GM19023 (cell line): ENCODE measurements around the gene CACNA1C.

Experiments used
- ATAC-seq: cut with Tn5 transposase; IDR thresholded peaks from one replicate; pipeline ENCODE4 v1.9.1; 2021; ENCODE audit warnings: mild to moderate bottlenecking, moderate library complexity; ENCODE audit not compliant: unreplicated experiment

Gene CACNA1C

GRCh38 chr12:2354151-2354991 is 301.6 kb downstream of the CACNA1C start:
- ATAC-seq = no peak

DNA sequence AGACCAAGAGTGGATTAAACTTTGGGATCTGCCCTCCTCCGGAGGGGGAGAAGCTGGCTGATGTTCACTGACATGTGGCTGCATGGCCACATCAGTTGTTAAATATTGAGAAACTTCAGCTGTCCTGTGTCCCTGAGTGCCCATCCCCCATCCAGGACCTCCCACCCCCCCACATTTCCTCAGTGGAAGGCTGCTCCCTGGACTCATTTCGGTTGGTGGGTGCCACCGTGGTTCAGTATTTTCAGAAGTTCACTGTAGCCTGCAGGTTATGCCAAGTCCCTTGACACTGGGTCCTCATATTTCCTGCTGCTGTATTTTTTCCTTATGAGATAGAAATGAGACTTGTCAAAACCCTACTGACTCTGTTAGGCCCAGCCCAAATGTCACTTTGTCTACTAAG is 302.4 kb downstream of the CACNA1C start:
- ATAC-seq = no peak

DNA sequence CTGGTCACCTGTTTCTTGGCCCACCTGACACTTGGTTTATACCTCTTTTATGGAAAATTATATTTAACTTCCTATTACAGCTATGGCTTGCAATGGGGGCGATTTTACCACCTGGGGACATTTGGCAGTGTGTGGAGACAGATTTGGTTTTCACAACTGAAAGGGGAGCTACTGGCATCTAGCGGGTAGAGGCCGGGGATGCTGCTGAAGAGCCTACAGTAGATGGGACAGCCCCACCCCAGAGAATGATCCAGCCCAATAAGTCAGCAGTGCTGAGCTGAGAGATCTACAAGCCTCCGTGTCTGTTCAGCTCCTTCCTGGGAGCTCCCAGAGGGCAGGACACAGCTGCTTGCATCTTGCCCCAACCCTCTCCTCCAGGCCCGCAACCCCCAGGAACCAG is 302.8 kb downstream of the CACNA1C start:
- ATAC-seq = no peak

GRCh38 chr12:2356601-2357125 is 303.9 kb downstream of the CACNA1C start:
- ATAC-seq = no peak

DNA sequence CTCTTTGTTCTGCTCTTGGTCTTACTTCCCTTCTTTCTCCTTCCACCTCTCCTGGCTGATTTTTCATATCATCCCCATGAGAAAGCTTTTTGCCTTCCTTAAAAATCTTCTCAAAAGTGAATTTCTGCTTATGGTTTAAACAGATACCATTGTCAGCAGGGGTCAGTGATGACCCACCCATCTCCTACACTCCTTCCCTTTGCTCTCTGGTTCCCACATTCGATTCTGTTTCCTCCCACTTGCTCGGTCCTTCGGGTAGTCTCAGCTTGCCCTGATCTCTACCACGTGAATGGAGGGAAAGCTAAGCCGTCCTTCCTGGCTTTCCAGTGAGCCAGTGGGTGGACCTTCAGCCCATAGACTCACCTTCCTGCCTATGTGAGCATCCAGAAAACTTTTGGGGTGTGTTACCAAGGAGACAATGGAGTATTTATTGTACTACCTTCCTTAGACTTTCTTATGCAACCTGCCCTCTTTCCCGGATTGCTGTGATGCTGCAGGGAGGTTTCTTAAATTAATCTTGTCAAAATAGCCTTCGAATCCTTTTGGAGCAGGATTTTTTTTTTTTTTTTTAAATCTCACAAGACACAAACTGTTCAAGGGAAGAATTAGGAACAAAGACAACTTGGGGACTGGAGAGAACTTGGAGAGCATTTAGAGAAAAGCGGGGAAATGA is 306.3 kb downstream of the CACNA1C start:
- no peak for ATAC-seq

- no peak for ATAC-seq
Observed at GRCh38 chr12:2359725-2360629, 307.2 kb downstream of the CACNA1C start.

DNA sequence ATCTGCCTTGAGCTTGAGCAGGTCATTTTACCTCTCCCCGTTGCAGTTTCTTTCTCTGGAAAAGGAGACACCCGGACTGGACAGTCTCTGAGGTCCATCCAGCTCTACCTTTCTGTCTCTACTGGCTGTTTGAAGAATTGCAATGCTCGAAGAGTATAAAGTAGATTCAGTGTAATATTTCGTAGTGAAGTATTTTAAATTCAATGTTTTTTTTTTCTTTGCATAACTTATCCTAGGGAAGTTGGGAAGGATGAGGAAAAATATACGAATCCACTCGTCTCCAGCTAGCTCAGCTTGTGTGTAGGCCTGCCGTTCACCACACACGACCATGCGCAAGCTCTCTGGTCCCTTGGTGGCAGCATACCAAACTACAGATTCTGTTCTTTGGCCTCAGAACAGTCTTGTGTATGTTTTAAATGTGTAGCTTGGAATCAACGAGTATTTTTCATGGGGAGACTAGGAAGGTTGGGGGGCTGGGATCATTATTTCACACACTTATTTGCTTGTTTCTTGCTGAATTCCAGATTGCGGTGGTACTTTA is 307.9 kb downstream of the CACNA1C start:
- ATAC-seq = no peak

DNA sequence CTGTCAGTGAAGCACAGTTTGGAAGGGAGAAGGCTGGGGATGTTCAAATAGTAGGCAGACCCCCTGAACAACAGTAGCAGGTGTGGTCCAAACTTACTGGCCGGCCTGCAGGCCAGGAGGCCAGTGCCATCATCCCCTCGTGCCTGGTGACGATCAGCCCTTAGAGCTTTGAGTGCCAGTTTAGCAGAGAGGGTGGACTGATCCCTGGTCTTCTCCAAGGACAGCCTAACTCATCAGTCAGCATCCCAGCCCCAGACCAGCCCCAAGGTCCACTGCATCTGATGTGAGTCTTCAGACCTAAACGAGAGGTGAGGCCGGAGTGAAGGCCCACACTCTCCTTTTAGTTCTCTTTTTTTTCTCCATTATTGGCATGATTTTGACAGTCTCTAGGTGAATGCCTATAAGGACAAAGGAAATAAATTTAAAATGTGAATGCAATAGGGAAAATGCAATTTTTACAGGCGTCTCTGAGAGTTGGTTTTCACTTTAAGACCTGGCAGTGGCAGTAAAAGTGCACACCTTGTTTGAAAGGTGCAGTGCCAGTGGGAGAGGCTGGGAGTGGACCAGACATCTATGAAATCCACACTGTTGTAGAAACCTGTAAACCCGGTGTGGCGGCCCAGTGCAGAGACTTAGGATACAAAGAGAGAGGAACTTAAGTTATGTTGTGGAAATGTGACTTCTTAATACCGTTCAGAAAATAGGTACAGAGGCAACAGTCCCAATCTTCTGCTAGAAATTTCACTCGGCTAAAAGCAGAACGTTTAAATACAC is 311.2 kb downstream of the CACNA1C start:
- ATAC-seq = no peak

GRCh38 chr12:2364631-2365051 is 311.9 kb downstream of the CACNA1C start:
- ATAC-seq = no peak

DNA sequence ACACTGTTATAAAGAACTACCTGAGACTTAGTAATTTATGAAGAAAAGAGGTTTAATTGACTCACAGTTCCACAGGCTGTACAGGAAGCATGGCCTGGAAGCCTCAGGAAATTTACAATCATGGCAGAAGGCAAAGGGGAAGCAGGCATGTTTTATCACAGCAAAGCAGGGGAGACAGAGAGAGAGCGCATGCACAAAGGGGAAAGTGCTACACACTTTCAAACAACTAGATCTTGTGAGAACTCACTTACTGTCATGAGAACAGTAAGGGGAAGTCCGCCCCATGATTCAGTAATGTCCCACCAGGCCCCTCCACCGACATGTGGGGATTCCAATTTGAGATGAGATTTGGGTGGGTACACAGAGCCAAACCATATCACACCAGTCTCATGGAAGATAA is 313.9 kb downstream of the CACNA1C start:
- ATAC-seq = no peak

GRCh38 chr12:2372178-2372577 is 319.4 kb downstream of the CACNA1C start:
- ATAC-seq = no peak

DNA sequence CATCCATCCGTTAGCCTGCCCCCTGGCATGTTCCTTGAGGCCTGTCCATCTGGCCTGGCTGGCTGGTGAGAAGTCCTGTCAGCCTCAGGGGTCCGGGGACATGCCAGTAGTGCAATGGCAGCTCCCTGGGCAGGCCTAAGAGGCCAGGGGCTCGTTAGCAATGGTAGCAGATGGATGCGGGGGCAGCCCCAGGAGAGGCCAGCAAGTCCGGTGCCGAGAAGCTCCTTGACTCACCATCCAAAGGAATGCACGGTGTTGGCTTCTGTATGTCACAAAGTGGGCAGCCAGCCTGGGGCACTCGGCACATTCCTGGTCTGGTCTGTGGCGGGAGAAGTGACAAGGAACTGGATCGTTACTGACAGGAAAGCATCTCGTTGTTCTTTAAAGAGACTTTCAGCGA is 319.9 kb downstream of the CACNA1C start:
- no peak for ATAC-seq

- no peak for ATAC-seq
Observed at GRCh38 chr12:2373307-2373706, 320.5 kb downstream of the CACNA1C start.

DNA sequence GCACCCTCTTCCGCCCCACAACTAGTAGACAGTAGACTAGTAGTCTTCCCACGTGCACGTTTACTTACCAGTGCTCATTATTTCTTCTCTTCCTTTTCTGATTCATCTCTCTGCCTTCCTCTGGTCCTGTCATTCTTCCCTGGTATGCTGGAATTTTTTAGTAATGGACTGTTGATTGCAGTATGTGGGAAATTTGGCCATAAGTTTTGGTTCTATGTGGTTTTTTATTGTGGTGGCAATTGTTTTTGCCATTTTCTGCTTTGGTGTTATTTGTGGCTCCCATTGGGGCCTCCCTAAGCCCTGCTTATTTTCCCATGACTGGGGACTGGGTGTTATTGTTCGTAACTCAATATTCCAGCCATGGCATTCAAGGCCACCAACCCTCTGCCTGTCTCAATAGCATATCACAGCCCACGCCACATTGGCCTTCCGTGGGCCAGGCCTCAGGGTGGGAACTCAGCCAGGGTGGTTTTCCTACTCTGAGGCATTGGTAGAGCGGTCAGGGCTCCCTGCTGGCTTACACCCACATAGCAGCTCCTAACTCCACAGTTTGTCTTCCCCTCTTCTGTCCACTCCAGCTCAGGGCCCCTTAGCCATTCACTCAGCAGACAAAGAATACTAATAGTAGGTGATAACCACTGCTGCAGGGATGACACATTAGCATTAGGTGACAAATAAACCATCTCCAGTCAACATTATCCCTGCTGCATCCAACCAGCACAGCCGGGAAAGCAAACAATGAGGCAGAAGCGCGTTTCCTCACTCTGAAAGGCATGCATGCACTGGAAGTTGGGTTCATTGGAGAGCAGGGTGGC is 321.5 kb downstream of the CACNA1C start:
- no peak for ATAC-seq

DNA sequence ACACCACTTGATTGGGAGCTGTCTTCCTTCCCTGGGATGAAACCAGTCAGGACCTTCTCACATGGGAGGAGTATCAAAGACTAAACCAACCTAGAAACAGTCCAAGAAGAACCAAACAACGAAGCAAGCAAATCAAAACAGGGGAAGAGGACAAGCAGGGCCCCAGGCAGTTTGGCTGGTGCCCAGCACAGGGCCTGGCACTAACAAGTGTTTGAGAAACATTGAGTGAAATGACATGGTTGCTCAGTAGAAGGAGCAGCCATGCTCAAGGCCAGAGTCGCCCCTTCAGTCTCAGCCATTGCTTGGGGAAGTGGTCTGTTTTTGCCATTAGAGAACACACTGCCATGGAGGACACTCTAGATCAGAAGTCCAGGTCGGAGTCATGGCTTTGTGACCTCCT is 323.1 kb downstream of the CACNA1C start:
- ATAC-seq = no peak

- no peak for ATAC-seq
Observed at GRCh38 chr12:2376908-2377657, 324.3 kb downstream of the CACNA1C start.

- ATAC-seq = peak; percentile 57
Observed at GRCh38 chr12:2378835-2379330, 326.1 kb downstream of the CACNA1C start.

DNA sequence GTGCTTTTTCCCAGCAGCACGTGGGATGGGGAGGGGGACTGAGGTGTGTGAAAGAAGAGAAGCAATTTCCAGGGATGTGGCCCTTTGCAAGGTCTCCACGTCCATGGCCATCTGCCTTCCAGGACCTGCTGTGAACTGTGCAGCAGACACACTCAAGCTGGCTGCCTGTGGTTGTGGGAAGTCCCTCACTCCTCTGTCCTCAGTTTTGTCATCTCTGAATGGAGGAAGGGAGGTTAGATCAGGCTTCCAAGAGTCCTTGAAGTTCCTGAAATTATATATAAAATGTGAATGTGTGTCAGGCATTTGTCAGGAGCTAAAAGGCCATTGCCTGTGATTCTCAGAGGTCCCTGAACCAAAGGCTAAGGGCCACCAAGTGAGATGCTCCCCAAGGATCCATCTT is 328.2 kb downstream of the CACNA1C start:
- no peak for ATAC-seq
